Trophoblast cell (in vitro differentiated cells and primary cell): Measurements from ENCODE around the gene SLC28A3.

ENCODE experiments used
- DNase-seq, 2 donors: peaks; one replicate each; pipeline ENCODE4 v3.0.0-alpha.2; 2016
- H2AFZ ChIP-seq: 2 replicates; pipeline ENCODE4 v1.6.1; 2013; ENCODE audit warnings: low read length, moderate library complexity, mild to moderate bottlenecking; ENCODE audit not compliant: insufficient read depth, poor library complexity
- H2AK5ac ChIP-seq: 2 replicates; pipeline ENCODE4 v1.6.1; 2013; ENCODE audit warnings: mild to moderate bottlenecking, low read length
- H2BK120ac ChIP-seq: 2 replicates; pipeline ENCODE4 v1.6.1; 2013; ENCODE audit warnings: low read length, mild to moderate bottlenecking, moderate library complexity; ENCODE audit not compliant: insufficient read depth, poor library complexity
- H2BK12ac ChIP-seq: 2 replicates; pipeline ENCODE4 v1.6.1; 2013; ENCODE audit warnings: mild to moderate bottlenecking, low read length, moderate library complexity
- H2BK5ac ChIP-seq: 2 replicates; pipeline ENCODE4 v1.6.1; 2013; ENCODE audit warnings: low read length, low read depth, moderate library complexity, mild to moderate bottlenecking; ENCODE audit not compliant: poor library complexity
- H3K14ac ChIP-seq: 2 replicates; pipeline ENCODE4 v1.6.1; 2013; ENCODE audit warnings: mild to moderate bottlenecking, low read length
- H3K18ac ChIP-seq: 2 replicates; pipeline ENCODE4 v1.6.1; 2013; ENCODE audit warnings: mild to moderate bottlenecking, low read length
- H3K23ac ChIP-seq: 2 replicates; pipeline ENCODE4 v1.6.1; 2013; ENCODE audit warnings: low read length
- H3K27ac ChIP-seq: 2 replicates; pipeline ENCODE4 v1.5.1; 2013; ENCODE audit warnings: low read depth, mild to moderate bottlenecking, inconsistent platforms, low read length, moderate library complexity
- H3K27me3 ChIP-seq: 2 replicates; pipeline ENCODE4 v1.6.1; 2013; ENCODE audit warnings: inconsistent platforms, mild to moderate bottlenecking, low read length, moderate library complexity; ENCODE audit not compliant: insufficient read depth
- H3K36me3 ChIP-seq, 2 experiments: 1 replicate in 1 of 2; 2 replicates in 1 of 2; pipeline ENCODE4 v1.6.1; 2013; ENCODE audit warnings: low read length in 2 of 2, mild to moderate bottlenecking in 2 of 2, moderate library complexity in 1 of 2; ENCODE audit not compliant: insufficient read depth in 2 of 2, control insufficient read depth in 1 of 2
- H3K4ac ChIP-seq: 2 replicates; pipeline ENCODE4 v1.6.1; 2013; ENCODE audit warnings: low read depth, mild to moderate bottlenecking, low read length, moderate library complexity
- H3K4me1 ChIP-seq, 2 experiments: 1 replicate in 1 of 2; 2 replicates in 1 of 2; pipeline ENCODE4 v1.6.1; 2013; ENCODE audit warnings: low read length in 2 of 2, mild to moderate bottlenecking in 2 of 2, moderate library complexity in 1 of 2; ENCODE audit not compliant: insufficient read depth in 2 of 2, control insufficient read depth in 1 of 2
- H3K4me2 ChIP-seq: 2 replicates; pipeline ENCODE4 v1.6.1; 2013; ENCODE audit warnings: inconsistent platforms, mild to moderate bottlenecking, low read length, moderate library complexity
- H3K4me3 ChIP-seq: 2 replicates; pipeline ENCODE4 v1.5.1; 2013; ENCODE audit warnings: mild to moderate bottlenecking, low read depth, low read length, inconsistent platforms
- H3K79me1 ChIP-seq: one replicate; pipeline ENCODE4 v1.6.1; 2013; ENCODE audit warnings: low read length
- H3K79me2 ChIP-seq: 2 replicates; pipeline ENCODE4 v1.6.1; 2013; ENCODE audit warnings: low read length, mild to moderate bottlenecking; ENCODE audit not compliant: control insufficient read depth, insufficient read depth, poor library complexity
- H3K9ac ChIP-seq: 2 replicates; pipeline ENCODE4 v1.6.1; 2013; ENCODE audit warnings: mild to moderate bottlenecking, low read length
- H3K9me3 ChIP-seq: 2 replicates; pipeline ENCODE4 v1.6.1; 2013; ENCODE audit warnings: low read depth, mild to moderate bottlenecking, control low read depth, inconsistent platforms, low read length; ENCODE audit not compliant: insufficient read depth
- H4K12ac ChIP-seq: 2 replicates; pipeline ENCODE4 v1.6.1; 2013; ENCODE audit warnings: low read depth, mild to moderate bottlenecking, low read length, moderate library complexity
- H4K8ac ChIP-seq: 2 replicates; pipeline ENCODE4 v1.6.1; 2013; ENCODE audit warnings: low read depth, mild to moderate bottlenecking, low read length, moderate library complexity
- H4K91ac ChIP-seq: one replicate; pipeline ENCODE4 v1.6.1; 2013; ENCODE audit warnings: low read depth, mild to moderate bottlenecking, low read length, moderate library complexity
- WGBS: extraction: QIAGEN DNeasy Blood & Tissue Kit; methylation state at CpG from one replicate; pipeline ENCODE4 v1.1.7; 2013; ENCODE audit warnings: missing lambda C conversion rate; ENCODE audit not compliant: insufficient read length, insufficient coverage; ENCODE audit errors: extremely low coverage; 5-methylcytosine and 5-hydroxymethylcytosine counted together

The SLC28A3 gene

GRCh38 chr9:84310883-84311282 is 29.7 kb downstream of the SLC28A3 start:
- no CpG with 5 or more reads among the region's 2 CpGs for WGBS
- H3K4me3 ChIP-seq, result no peak overlapping the region
- no peak overlapping the region for H3K4me2 ChIP-seq
- no peak overlapping the region for H2AFZ ChIP-seq
- no peak overlapping the region for H3K4ac ChIP-seq
- no peak overlapping the region for H3K18ac ChIP-seq
- no peaks in the 10 kb centered on the region for H3K79me2 ChIP-seq
- H2BK12ac ChIP-seq, result no peak overlapping the region
- H3K9ac ChIP-seq, result no peak overlapping the region
- no peaks in the 10 kb centered on the region for H3K36me3 ChIP-seq
- H3K14ac ChIP-seq, result no peak overlapping the region
- H4K8ac ChIP-seq, result no peak overlapping the region
- H3K9me3 ChIP-seq, result no peaks in the 10 kb centered on the region
- H3K27me3 ChIP-seq, result no peaks in the 10 kb centered on the region
- H3K4me1 ChIP-seq, result no peaks in the 10 kb centered on the region
- no peak overlapping the region for H4K91ac ChIP-seq
- H3K27ac ChIP-seq, result no peak overlapping the region
- no peak for DNase-seq
- no peaks in the 10 kb centered on the region for H3K79me1 ChIP-seq
- H3K23ac ChIP-seq, result no peak overlapping the region
- H2BK120ac ChIP-seq, result no peak overlapping the region
- no peak overlapping the region for H2AK5ac ChIP-seq
- H2BK5ac ChIP-seq, result no peak overlapping the region
- no peak overlapping the region for H4K12ac ChIP-seq

GRCh38 chr9:84305497-84306131 is 34.9 kb downstream of the SLC28A3 start:
- no peak for DNase-seq
- H3K4me3 ChIP-seq, result no peak overlapping the region
- no peak overlapping the region for H3K18ac ChIP-seq
- no peaks in the 10 kb centered on the region for H3K9me3 ChIP-seq
- H4K12ac ChIP-seq, result no peak overlapping the region
- H3K4me2 ChIP-seq, result no peak overlapping the region
- H2AK5ac ChIP-seq, result no peak overlapping the region
- no peaks in the 10 kb centered on the region for H3K27me3 ChIP-seq
- H3K23ac ChIP-seq, result no peak overlapping the region
- H2AFZ ChIP-seq, result no peak overlapping the region
- H3K14ac ChIP-seq, result no peak overlapping the region
- no CpG with 5 or more reads among the region's 5 CpGs for WGBS
- H3K4ac ChIP-seq, result no peak overlapping the region
- no peak overlapping the region for H4K91ac ChIP-seq
- no peak overlapping the region for H3K9ac ChIP-seq
- H3K79me1 ChIP-seq, result no peaks in the 10 kb centered on the region
- H3K79me2 ChIP-seq, result no peaks in the 10 kb centered on the region
- H3K36me3 ChIP-seq, result no peaks in the 10 kb centered on the region
- H2BK12ac ChIP-seq, result no peak overlapping the region
- H4K8ac ChIP-seq, result no peak overlapping the region
- H3K4me1 ChIP-seq, result no peaks in the 10 kb centered on the region
- no peak overlapping the region for H2BK120ac ChIP-seq
- H3K27ac ChIP-seq, result no peak overlapping the region
- H2BK5ac ChIP-seq, result no peak overlapping the region

GRCh38 chr9:84304166-84304565 is 36.4 kb downstream of the SLC28A3 start:
- DNase-seq, result no peak
- H3K4me3 ChIP-seq, result no peak overlapping the region
- H4K12ac ChIP-seq, result no peak overlapping the region
- no CpG with 5 or more reads among the region's 1 CpG for WGBS
- no peaks in the 10 kb centered on the region for H3K4me1 ChIP-seq
- no peaks in the 10 kb centered on the region for H3K79me2 ChIP-seq
- H2BK12ac ChIP-seq, result no peak overlapping the region
- H3K79me1 ChIP-seq, result no peaks in the 10 kb centered on the region
- H3K23ac ChIP-seq, result no peak overlapping the region
- H2AFZ ChIP-seq, result no peak overlapping the region
- no peak overlapping the region for H3K14ac ChIP-seq
- no peak overlapping the region for H2AK5ac ChIP-seq
- H4K91ac ChIP-seq, result no peak overlapping the region
- H3K27ac ChIP-seq, result no peak overlapping the region
- no peak overlapping the region for H3K9ac ChIP-seq
- no peak overlapping the region for H3K4ac ChIP-seq
- no peak overlapping the region for H3K18ac ChIP-seq
- H3K9me3 ChIP-seq, result no peaks in the 10 kb centered on the region
- H3K36me3 ChIP-seq, result no peaks in the 10 kb centered on the region
- no peak overlapping the region for H4K8ac ChIP-seq
- no peak overlapping the region for H2BK5ac ChIP-seq
- no peak overlapping the region for H2BK120ac ChIP-seq
- no peaks in the 10 kb centered on the region for H3K27me3 ChIP-seq
- no peak overlapping the region for H3K4me2 ChIP-seq

GRCh38 chr9:84303061-84303460 is 37.5 kb downstream of the SLC28A3 start:
- no peak overlapping the region for H2BK12ac ChIP-seq
- no peak overlapping the region for H2AK5ac ChIP-seq
- H3K9ac ChIP-seq, result no peak overlapping the region
- WGBS, result no CpG with 5 or more reads among the region's 4 CpGs
- no peak overlapping the region for H2BK5ac ChIP-seq
- no peak overlapping the region for H4K91ac ChIP-seq
- H3K4me1 ChIP-seq, result no peaks in the 10 kb centered on the region
- no peak for DNase-seq
- H4K12ac ChIP-seq, result no peak overlapping the region
- no peaks in the 10 kb centered on the region for H3K27me3 ChIP-seq
- H3K79me2 ChIP-seq, result no peaks in the 10 kb centered on the region
- no peaks in the 10 kb centered on the region for H3K9me3 ChIP-seq
- no peak overlapping the region for H3K14ac ChIP-seq
- H3K27ac ChIP-seq, result no peak overlapping the region
- H3K4me3 ChIP-seq, result no peak overlapping the region
- H3K4ac ChIP-seq, result no peak overlapping the region
- no peaks in the 10 kb centered on the region for H3K79me1 ChIP-seq
- H3K36me3 ChIP-seq, result no peaks in the 10 kb centered on the region
- H3K18ac ChIP-seq, result no peak overlapping the region
- no peak overlapping the region for H3K23ac ChIP-seq
- H2AFZ ChIP-seq, result no peak overlapping the region
- H4K8ac ChIP-seq, result no peak overlapping the region
- H2BK120ac ChIP-seq, result no peak overlapping the region
- no peak overlapping the region for H3K4me2 ChIP-seq
